Hematopoietic multipotent progenitor cell (in vitro differentiated cells): ENCODE data around the gene SAA2. TPM values are rescaled to one million over a fixed set of nuclear protein-coding genes. Genes with fewer than 3 reads are reported as not detected.
"Not testable (repeated sequence)": the region's sequence is repeated elsewhere in the genome, so short reads cannot be mapped to it uniquely, and the experiment has no call there.

Experiments
- DNase-seq, 3 donors: peaks; one replicate each; pipeline ENCODE4 v3.0.0-alpha.2; 2011 to 2015; ENCODE audit warnings: low read depth in 2 of 3, low spot score in 2 of 3
- total RNA-seq: library from RNA; depleted of rRNA; stranded (reverse); fragments of >200 nt; gene quantifications from one replicate; pipeline ENCODE4 v1.2.3, GENCODE V29; 2012

The SAA2 gene
- total RNA-seq, 1 donor, result not detected

DNA sequence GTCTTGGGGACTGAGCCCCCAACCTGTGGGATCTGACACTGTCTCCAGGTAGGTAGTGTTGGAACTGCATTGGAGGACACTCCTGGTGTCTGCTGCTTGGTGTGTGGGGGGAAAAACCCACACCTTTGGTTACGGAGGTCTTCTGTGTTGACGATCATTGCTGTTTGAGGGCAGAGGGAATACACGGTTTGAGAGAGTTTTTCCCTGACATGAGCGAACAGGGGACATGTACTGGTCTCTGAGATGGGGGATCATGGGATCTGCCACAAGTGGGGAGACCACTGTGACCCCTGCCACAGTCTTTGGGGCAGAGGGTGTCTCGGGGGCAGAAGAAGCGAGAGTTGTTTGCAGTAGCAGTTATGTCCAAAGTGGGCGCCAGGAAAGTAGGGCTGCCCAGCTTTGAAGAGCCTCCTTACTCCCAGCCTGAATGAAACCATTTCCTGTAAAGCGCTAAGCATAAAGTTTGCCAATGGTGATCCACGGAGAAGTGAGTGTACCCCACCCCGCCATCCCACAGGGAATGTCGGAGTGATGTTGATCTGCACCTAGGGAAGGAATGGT, 5.4 kb upstream of the SAA2 start:
- DNase-seq, result no peak

DNA sequence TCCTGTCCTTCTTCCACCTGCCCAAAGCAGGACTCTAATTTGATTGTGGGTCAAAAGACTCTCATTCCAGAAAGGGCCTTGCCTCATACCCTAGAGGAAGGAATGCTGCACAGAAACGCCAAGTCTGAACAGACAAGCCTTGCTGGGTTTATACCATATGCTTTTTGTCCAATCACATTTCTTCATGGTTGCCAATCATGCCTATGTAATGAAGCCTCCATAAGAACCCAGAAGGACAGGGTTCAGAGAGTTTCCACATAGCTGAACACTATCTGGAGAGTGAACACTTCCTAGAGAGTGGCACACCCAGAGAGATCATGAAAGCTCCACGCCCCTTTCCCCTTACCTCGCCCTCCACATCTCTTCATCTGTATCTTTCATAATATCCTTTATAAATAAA, 4.8 kb upstream of the SAA2 start:
- no peak for DNase-seq

DNA sequence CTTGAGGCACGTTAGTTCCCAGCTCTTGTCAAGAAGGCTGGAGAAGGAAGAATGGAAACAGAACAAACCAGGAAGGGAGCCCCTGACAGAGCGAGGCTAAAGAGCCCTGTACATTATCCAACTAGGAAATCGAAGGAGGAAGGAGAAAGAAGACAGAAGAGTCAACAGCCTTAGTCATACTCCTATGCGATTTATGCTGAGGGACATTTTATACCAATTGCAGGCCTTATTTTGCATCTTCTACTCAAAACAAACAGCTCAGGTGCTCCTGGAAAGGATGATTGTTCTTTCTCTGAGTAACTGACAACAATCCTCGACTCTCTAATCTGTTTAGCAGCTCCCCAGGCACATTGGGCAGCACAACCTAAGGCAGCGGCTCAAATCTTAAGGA, 1.3 kb downstream of the SAA2 start:
- DNase-seq, result not testable (repeated sequence)

DNA sequence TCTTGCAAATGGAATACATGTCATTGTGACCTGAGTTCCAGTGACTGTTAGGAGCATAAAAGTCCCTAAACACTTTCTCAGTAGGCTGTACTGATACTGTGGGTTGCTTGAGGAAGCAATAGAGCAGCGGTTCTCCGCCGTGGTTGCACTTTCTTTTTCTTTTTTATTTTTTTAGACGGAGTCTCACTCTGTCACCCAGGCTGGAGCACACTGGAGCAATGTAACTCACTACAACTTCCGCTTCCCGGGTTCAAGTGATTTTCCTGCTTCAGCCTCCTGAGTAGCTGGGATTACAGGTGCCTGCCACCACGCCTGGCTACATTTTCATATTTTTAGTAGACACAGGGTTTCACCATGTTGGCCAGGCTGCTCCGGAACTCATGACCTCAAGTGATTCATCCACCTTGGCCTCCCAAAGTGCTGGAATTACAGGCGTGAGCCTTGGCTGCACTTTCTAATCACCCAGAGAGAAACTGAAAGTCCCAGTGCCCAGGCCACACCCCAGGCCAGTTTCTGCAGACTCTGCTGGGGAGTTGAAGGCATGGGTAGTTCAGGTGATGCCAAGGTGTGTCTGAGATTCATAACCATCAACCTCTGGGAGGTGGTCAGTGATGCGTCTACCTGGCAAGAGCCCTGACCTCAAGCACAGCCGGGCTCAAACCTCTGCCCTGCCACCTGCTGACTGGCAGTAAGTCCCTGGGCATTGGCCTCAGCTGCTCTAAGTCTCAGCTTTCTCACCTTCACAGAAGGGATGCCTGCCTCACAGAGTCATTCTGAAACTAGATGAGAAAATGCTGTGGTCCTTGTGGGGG, 1.9 kb downstream of the SAA2 start:
- DNase-seq, result peak in 1 of 3 donors; percentile 3

DNA sequence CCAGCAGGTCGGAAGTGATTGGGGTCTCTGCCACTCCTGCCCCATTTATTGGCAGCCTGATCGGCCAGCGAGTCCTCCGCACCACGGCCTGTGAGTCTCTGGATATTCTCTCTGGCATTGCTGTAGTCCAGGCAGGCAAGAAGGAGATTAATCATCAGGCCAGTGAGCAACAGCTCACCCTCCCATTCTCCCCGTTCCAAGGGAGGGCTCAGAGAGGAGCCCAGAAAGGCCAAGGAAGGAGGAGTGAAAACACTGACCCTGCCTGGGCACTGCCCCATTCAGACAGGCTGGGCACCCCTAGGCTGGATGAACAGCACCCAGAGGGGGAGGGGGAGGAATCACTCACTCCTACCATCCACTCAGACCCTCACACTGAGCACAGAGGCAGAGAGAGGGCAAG, 3.1 kb downstream of the SAA2 start:
- DNase-seq, result no peak

DNA sequence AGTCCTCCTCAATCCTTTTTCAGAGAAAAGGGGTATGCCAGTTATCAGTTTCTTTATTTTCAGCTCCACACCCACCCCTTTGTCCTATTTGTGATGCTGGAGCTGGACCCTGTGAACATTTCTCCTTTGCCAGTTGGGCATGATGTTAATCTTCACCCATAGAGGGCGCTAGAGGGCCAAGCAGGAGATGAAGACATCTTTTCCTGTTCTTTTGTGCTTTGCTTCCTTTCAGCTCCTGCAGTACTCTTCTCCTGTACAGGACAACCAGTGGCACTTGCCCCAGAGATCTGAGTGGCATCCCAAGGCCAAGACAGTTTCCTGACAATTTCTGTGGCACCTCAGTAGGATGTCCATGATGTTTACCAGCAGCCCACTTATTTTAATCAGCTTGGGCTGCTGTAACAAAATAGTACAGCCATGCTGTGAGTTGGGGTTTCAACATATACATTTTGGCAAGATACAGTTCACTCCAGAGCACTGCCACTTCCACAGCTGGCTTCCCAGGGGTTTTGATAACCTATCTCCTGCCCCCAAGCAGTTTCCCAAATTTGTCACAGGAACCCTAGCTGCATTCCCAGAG, 4.6 kb downstream of the SAA2 start:
- peak; percentile 37 to 68 (median 41) for DNase-seq

DNA sequence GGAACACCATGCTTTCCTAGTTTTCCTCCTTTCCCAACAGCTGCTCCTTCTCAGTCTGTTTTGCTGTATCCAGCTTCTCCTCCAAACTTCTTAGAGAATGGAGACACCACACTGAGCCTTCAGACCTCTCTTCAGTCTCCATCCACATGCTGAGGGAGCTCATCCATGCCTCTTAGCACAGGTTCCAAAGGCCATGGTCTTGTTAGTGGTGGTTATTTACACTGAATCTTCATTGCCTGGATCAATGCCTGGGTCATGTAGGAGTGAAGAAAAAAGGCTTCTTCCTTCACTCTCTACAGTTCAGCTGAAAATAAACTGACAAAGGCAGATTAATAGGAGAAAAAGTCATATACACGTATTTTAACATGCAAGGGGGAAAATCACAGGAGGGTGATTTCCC, 8.8 kb downstream of the SAA2 start:
- no peak for DNase-seq

DNA sequence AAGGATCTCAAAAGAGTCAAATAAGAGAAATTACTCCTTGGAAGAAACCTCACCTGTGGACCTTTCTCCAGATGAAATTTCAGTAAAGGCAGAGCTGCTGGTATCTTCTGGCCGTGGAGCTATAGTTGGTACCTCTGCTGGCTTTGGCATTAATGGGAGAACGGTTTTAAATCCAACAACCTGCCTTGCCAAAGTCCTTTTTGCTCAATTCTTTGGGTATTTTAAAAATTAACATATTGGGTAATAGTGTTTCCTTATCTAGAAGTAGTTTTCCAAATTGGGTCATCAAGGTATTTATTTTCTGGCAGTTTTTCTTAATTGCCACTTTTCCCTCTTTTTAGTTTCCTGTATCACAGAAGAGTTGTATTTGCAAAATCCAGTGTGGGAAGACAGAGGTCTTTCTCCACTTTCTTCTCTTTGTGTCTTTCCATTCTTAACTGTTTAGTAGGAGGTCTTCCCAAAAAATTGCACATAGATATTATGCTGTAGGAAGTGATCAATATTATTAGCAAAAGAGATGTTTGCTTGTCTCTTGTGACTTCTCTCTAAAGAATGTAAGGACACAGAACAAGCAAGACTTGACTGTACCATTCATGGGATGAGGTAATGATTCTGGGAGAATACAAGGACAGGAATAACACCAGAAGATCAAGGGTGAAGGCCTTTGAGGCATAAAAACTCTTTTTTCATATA, 11.7 kb downstream of the SAA2 start, which contains the start of gene SAA4:
SAA4 (minus strand) TSS at position 139 of the 693 bp plus-strand sequence. CDS start 876 bp downstream, outside the sequence.
- DNase-seq, result no peak

DNA sequence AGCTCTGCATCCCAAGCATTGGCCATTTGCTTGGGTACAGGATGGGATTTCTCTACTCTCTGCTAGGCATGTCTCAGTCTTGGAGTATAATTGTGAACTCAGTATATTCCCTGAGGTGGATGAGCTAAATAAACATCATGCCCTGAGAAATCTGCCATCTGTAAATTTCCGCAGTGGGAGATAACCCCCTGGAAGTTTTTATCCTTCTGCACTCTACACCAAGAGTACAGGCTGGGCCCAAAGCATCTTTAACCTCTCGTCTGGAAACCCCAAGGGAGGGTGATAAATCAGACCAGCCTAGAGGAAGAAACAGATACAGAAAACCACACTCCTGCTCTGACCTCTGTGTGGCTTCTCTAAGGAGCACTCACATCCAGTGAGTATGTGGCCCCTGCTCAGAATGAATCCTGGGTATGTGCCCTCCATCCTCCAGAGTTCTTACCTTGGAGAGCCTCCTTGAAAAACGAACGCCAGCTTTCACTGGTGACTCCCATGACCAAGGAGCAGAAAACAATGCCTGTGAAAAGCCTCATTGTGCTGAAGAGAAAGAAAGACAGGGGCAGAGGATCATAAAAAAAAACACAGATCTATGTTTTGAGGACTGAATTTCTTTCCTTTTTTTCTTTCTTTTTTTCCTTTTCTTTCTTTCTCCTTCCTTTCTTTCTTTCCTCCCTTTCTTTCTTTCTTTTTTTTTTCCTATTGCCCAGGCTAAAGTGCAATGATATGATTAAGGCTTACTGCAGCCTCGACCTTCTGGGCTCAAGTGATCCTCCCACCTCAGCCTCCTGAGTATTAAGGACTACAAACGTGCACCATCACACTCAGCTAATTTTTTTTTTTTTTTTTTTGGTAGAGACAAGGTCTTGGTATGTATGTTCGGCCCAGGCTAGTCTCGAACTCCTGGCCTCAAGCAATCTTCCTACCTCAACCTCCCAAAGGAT, 12.8 kb downstream of the SAA2 start:
- no peak for DNase-seq

DNA sequence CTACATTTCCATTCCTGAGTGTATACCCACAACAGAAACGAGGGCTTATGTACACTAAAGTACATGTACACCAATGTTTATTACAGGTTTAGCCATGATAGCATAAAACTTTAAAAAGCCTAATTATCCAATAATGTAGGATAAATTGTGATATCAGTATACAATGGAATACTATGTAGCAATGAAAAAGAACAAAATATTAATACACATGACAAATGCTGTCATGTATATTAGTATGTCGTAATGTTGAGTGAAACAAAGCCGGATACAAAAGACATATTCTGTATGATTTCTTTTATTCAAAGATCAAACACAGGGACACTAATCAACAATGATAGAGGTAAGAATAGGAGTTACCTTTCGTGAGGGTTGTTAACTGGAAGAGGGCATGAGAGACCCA, 14.6 kb downstream of the SAA2 start:
- DNase-seq, result no peak

DNA sequence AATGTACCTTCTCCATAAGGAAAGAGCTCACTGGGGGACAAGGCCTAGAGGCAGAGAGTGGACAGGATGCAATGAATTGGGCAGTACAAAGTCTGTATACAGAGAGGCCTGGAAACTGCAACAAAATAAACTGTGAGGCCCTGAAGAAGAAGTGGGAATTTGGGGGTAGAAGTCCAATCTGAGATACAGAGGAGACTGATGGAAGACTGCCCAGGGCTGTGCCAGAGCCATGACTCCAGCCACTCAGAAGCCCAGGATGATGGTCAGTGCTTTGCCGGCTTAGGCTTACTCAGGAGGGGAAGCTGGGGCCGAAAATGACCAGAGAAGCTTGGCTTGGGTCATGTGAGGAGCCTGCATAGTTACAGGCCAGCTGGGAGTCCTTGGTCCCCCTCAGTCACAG, 17.6 kb downstream of the SAA2 start:
- no peak for DNase-seq

DNA sequence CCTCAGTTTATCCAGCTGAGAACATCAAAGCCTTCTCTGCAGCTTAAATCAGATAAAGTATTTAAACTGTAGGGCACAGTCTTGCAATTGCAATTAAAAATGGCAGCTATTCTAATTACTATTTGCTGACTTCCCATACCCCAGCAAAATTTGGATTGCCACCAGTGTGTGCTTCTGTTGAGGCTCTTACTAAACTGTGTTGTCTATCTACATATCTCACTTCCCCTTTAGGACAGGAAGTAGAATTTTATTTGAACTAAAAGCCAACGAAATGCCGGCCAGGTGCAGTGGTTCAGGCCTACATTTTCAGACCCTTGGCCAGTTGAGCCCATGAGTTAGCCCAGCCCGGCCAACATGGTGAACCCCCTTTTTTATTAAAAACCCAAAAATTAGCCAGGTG, 19.0 kb downstream of the SAA2 start:
- no peak for DNase-seq

DNA sequence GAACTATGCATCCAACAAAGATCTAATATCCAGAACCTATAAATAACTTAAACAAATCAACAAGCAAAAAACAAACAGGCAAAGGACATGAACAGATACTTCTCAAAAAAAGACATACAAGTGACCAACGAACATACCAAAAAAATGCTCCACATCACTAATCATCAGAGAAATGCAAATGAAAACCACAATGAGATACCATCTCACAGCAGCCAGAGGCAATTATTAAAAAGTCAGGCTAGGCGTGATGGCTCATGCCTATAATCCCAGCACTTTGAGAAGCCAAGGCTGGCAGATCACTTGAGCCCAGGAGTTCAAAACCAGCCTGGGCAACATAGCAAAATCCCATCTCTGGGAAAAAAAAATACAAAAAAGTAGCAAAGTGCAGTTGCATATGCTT, 22.6 kb downstream of the SAA2 start:
- no peak for DNase-seq

DNA sequence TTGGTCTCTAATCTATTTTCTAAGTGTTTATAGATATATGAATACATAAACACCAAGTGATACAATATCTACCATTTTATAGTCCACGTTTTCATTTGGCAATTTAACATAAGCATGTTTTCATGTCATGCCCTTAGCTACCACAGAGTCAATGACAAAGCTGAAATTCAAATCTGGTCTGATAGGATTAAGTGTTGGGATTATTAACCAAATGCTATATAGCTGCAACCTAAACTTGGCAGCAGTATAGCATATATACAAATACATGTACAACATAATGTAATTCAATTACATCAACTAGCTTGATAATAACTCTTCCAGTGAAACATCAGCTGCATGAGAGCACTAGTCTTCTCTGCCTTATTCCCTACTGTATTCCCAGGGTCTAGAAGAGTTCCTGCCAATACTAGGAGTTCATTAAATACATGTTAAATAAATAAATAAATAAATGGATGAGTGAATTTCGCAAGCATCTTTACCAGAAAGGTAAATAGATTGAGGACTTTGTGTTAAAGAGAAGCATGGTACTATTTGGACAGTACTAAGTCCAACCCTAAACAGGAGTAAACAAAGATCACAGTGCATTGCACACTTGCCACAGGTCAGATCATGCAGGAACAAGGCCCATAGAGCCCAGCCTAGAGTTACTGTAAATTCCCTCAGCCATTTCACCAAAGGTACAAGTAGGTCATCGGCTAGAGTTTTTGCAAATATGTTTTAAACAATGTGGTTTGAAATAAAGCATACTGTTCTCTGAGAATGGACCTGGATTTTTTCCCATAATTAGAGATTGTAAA, 24.7 kb downstream of the SAA2 start:
- DNase-seq, result no peak

DNA sequence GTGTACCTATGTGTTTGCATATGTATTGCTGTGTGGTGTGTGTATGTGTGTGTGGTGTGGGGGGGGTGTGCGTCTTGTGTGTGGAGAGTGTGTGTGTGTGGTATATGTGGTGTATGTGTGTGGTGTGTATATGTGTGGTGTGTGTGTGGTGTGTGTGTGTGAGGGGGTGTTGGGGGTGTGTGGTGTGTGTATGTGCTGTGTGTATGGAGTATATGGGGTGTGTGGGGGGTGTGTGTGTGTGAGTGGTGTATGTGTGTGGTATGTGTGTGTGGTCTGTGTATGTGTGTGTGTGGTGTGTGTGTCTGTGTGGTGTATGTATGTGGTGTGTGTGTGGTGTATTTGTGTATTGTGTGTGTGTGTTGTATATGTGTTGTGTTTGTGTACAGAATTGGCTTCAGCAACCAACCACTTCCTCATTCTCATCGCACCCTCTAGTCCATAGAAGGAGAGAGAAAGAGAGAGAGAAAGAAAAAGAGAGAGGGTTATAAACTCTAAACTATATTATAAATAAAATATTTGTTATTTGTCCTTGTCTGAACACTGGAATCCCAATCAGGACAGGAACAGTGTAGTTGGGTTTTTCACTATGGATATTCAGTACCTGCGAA, 25.6 kb downstream of the SAA2 start:
- no peak for DNase-seq

DNA sequence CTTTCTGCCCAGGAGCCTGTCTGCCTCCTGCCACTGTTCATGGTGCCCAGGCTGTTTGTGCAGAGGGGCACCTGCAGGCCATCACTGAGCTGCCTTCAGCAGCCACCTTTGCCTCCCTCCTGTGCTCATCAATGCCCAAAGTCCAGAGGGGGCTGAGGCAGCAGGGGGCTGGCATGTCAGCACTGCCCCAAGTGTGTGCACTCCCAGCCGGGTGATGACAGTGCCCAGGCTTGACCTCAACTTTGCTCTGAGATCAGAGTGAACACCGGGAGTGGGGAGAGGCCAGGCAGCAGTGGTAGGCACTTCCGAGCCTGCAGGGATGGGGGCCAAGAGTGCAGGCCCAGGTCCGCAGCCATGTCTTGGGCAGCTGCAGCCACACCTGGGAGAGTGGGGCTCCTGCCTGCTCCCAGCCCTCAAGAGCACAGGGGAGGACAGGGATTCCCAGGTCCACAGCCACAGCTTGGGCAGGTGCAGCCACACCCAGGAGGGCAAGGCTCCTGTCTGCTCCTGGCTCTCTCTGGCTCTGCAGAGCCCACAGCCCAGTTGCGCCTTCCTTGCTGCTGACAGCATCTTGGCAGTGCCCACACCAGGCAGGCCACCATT, 27.1 kb downstream of the SAA2 start:
- no peak for DNase-seq

DNA sequence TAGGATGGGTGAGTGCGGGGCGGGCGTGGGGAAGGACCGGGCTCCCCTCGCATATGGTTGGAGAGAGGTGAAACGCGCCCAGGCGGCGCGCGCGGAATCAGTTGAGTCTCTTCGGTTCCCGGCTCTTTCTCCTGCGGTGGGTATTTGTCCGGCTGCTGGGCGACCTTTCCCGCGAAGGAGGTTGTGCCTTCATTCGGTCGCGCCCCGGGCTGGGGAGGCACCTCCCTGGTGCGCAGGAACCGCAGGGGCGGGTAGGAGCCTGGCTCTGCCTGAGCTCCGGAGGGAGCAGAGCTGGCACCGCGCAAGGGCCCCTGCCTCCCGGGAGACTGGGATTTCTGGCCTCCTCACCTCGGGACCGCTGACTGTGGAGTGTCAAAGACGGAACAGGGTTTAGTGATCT, 39.4 kb downstream of the SAA2 start:
- no peak for DNase-seq

DNA sequence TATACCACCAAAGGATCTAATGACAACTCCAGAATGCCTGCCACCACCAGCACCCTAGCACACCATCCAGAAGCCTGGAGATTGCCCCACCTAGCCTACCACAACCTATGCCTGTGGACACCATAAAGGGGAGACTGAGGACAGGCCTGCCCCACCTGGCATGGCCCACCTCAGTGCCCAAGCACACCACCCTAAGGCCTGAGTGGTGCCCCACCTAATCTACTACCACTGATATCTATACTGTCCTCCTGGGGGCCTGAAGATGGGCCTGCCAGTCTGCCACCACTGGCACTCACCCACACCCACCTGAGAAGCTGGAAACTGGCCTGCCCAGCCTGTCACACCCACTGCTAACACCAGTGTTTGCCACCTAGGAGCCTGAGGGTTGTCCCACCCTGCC, 43.7 kb downstream of the SAA2 start:
- no peak for DNase-seq

DNA sequence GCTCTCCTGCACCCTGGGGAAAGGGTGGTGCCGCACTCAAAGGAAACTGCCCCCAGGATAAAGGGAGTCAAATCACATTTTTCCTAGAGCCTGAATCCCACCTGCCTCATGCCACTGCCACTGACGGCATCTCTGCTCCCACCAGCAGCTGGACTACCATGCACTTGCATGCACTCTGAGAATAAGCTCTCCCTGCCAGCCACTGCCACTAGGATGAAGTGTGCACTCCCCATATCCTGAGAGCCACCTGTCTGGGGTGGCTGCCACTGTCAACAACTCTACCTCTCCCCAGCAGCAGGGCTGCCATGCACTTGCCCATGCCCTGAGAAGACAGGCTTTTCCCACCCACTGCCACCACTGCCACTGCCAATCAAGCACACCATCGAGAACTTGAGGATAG, 44.2 kb downstream of the SAA2 start:
- no peak for DNase-seq
